HG03159 (cell line): ENCODE measurements around the gene C6orf141.
"Not testable (repeated sequence)": the region's sequence is repeated elsewhere in the genome, so short reads cannot be mapped to it uniquely, and the experiment has no call there.

Experiments used
- ATAC-seq: cut with Tn5 transposase; IDR thresholded peaks from one replicate; pipeline ENCODE4 v1.9.1; 2021; ENCODE audit warnings: mild to moderate bottlenecking, moderate library complexity; ENCODE audit not compliant: unreplicated experiment

C6orf141 gene

GRCh38 chr6:49570474-49571079 lies 20.1 kb downstream of the C6orf141 start:
- no peak for ATAC-seq

- no peak for ATAC-seq
Observed at GRCh38 chr6:49576618-49577017, 26.1 kb downstream of the C6orf141 start.

- ATAC-seq: no peak
Observed at GRCh38 chr6:49579649-49580048, 29.2 kb downstream of the C6orf141 start.

GRCh38 chr6:49582529-49582928 lies 32.1 kb downstream of the C6orf141 start:
- ATAC-seq: no peak

- ATAC-seq: not testable (repeated sequence)
Observed at GRCh38 chr6:49587262-49587661, 36.8 kb downstream of the C6orf141 start.
